ENCODE results near the gene XPC. TPM values are rescaled to one million over a fixed set of nuclear protein-coding genes. Genes with fewer than 3 reads are reported as not detected.

The XPC gene
- polyA plus RNA-seq, 1 donor from 2014 or later: 21.9 TPM

DNA sequence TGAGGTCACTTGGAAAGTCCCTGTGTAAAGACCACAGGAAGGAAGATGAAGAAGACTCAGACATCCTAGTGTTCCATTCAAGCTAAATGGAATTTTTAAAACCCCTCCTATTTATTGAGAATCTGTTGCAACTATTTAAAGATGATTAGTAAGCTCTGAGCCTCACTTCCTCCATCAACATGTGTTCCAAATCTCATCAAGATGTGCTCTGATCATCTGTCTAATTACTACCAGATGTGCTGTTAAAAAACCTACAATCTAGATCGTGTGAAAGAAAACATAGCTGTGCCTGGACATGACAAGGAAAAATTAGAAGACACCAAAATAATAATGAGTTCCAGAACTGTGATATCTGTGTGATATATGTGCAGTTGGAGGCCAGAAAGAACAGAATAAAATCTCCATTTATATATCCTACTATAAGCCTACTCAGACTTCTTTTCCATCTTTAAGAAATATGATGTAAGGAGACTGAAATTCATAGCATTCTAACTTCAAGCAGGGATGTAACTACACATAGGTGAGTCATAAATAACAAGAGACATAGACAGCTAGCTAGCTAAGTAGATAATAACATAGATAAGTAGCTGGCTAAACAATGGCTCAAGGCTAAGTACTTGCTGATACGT lies 7.8 kb downstream of the XPC start:
- Histone ChIP-seq H3K79me2 (replicated peaks; ENCODE audit: insufficient read depth, low read length) (peaks cover 20% of the 10 kb centered on the region), H3K36me3 (ENCODE audit: insufficient read depth, low read length) (peaks cover 4% of the 10 kb centered on the region), H3K27ac (ENCODE audit: low read length) (no peak overlapping the region), H4K20me1 (ENCODE audit: insufficient read depth) (no peaks in the 10 kb centered on the region), H3K27me3 (ENCODE audit: insufficient read depth, low read depth, low read length) (no peaks in the 10 kb centered on the region), H3K9me3 (ENCODE audit: low read length) (no peaks in the 10 kb centered on the region), H3K4me3 (ENCODE audit: low read length) (no peak overlapping the region), H3K9ac (ENCODE audit: low read length) (no peak overlapping the region), H3K4me2 (ENCODE audit: low read length) (no peak overlapping the region), H3F3A (ENCODE audit: insufficient read depth, low read length, poor library complexity, severe bottlenecking) (no peaks in the 10 kb centered on the region), H2AFZ (ENCODE audit: low read depth, low read length) (no peak overlapping the region), H3K9me2 (ENCODE audit: insufficient read depth, low read length) (no peaks in the 10 kb centered on the region)
- TF ChIP-seq EP300 (conservative IDR thresholded peaks at IDR 0.05; ENCODE audit: poor library complexity, severe bottlenecking): no peak
- TF ChIP-seq POLR2AphosphoS5 (IDR thresholded peaks at IDR 0.05): no peak
- no peak for TF ChIP-seq TAF1 (IDR thresholded peaks at IDR 0.05; ENCODE audit: low read depth)
- no peak for TF ChIP-seq SMC3 (conservative IDR thresholded peaks at IDR 0.05; ENCODE audit: poor library complexity)
- TF ChIP-seq RAD21 (conservative IDR thresholded peaks at IDR 0.05): no peak
- TF ChIP-seq, protein P1, sequence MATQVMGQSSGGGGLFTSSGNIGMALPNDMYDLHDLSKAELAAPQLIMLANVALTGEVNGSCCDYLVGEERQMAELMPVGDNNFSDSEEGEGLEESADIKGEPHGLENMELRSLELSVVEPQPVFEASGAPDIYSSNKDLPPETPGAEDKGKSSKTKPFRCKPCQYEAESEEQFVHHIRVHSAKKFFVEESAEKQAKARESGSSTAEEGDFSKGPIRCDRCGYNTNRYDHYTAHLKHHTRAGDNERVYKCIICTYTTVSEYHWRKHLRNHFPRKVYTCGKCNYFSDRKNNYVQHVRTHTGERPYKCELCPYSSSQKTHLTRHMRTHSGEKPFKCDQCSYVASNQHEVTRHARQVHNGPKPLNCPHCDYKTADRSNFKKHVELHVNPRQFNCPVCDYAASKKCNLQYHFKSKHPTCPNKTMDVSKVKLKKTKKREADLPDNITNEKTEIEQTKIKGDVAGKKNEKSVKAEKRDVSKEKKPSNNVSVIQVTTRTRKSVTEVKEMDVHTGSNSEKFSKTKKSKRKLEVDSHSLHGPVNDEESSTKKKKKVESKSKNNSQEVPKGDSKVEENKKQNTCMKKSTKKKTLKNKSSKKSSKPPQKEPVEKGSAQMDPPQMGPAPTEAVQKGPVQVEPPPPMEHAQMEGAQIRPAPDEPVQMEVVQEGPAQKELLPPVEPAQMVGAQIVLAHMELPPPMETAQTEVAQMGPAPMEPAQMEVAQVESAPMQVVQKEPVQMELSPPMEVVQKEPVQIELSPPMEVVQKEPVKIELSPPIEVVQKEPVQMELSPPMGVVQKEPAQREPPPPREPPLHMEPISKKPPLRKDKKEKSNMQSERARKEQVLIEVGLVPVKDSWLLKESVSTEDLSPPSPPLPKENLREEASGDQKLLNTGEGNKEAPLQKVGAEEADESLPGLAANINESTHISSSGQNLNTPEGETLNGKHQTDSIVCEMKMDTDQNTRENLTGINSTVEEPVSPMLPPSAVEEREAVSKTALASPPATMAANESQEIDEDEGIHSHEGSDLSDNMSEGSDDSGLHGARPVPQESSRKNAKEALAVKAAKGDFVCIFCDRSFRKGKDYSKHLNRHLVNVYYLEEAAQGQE (IDR thresholded peaks at IDR 0.05; ENCODE audit: borderline replicate concordance): no peak

DNA sequence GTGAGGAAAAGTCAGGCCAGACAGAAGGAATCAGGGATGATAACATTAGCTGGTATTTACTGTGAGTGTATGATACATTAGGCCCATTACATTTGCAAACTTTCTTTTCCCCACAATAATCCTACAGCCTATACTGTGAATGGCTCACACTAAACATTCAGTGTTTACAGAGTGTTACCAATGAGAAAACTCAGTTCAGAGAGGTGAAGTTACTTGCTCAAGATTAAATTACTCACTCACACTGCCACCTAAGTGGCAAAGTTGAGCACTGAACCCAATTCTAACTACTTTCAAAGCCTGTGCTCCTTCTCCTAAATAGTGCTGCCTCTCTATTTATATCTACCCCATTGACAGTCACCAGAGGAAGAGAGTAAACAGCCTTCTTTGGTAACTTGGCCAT lies 8.5 kb downstream of the XPC start:
- Histone ChIP-seq H3K27me3 (ENCODE audit: insufficient read depth, low read depth, low read length) (no peaks in the 10 kb centered on the region), H3K4me3 (ENCODE audit: low read length) (no peak overlapping the region), H3K9me2 (ENCODE audit: insufficient read depth, low read length) (no peaks in the 10 kb centered on the region), H3K79me2 (replicated peaks; ENCODE audit: insufficient read depth, low read length) (peaks cover 12% of the 10 kb centered on the region), H2AFZ (ENCODE audit: low read depth, low read length) (no peak overlapping the region), H3K4me2 (ENCODE audit: low read length) (no peak overlapping the region), H3K36me3 (ENCODE audit: insufficient read depth, low read length) (peaks cover 4% of the 10 kb centered on the region), H4K20me1 (ENCODE audit: insufficient read depth) (no peaks in the 10 kb centered on the region), H3K9ac (ENCODE audit: low read length) (no peak overlapping the region), H3K27ac (ENCODE audit: low read length) (no peak overlapping the region), H3F3A (ENCODE audit: insufficient read depth, low read length, poor library complexity, severe bottlenecking) (no peaks in the 10 kb centered on the region), H3K9me3 (ENCODE audit: low read length) (no peaks in the 10 kb centered on the region)
- TF ChIP-seq POLR2AphosphoS5 (IDR thresholded peaks at IDR 0.05): no peak
- no peak for TF ChIP-seq EZH2 (IDR thresholded peaks at IDR 0.05; ENCODE audit: borderline replicate concordance, insufficient read depth, low read length, poor library complexity, severe bottlenecking)
- no peak for TF ChIP-seq MXI1 (conservative IDR thresholded peaks at IDR 0.05; ENCODE audit: poor library complexity, severe bottlenecking)
- no peak for TF ChIP-seq TAF1 (IDR thresholded peaks at IDR 0.05; ENCODE audit: low read depth)
- TF ChIP-seq SMC3 (conservative IDR thresholded peaks at IDR 0.05; ENCODE audit: poor library complexity): no peak
- TF ChIP-seq, protein P1 (IDR thresholded peaks at IDR 0.05; ENCODE audit: borderline replicate concordance): no peak
- TF ChIP-seq, protein P2, sequence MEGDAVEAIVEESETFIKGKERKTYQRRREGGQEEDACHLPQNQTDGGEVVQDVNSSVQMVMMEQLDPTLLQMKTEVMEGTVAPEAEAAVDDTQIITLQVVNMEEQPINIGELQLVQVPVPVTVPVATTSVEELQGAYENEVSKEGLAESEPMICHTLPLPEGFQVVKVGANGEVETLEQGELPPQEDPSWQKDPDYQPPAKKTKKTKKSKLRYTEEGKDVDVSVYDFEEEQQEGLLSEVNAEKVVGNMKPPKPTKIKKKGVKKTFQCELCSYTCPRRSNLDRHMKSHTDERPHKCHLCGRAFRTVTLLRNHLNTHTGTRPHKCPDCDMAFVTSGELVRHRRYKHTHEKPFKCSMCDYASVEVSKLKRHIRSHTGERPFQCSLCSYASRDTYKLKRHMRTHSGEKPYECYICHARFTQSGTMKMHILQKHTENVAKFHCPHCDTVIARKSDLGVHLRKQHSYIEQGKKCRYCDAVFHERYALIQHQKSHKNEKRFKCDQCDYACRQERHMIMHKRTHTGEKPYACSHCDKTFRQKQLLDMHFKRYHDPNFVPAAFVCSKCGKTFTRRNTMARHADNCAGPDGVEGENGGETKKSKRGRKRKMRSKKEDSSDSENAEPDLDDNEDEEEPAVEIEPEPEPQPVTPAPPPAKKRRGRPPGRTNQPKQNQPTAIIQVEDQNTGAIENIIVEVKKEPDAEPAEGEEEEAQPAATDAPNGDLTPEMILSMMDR (IDR thresholded peaks at IDR 0.05; ENCODE audit: poor library complexity, severe bottlenecking): no peak
- TF ChIP-seq RAD21 (conservative IDR thresholded peaks at IDR 0.05): no peak
- no peak for TF ChIP-seq EP300 (conservative IDR thresholded peaks at IDR 0.05; ENCODE audit: poor library complexity, severe bottlenecking)
